ENCODE results near the gene PTPRN2. TPM values are rescaled to one million over a fixed set of nuclear protein-coding genes. Genes with fewer than 3 reads are reported as not detected.

Gene PTPRN2
- total RNA-seq, 1 experiment from 2014 or later: 2.1 TPM

DNA sequence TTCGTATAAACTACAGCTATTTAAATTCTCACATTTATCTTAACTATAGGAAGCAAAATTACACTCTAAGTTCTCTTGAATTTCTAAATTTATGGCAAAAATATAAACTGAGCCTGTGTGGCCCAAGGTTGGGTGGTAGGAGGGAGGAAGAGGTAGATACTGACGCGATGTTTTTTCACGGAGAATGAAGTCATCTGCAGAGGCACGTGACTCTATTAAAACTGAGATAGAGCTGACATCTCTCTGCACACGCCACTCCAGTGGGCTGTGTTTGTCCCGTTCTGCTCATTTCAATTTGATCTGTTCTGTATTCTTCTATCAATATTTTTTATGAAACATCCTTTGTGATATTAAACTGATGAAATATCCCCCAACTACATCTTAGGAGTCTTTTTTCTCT lies 964.1 kb downstream of the PTPRN2 start:
- H4K20me1 ChIP-seq (ENCODE audit: insufficient read depth): no peaks in the 10 kb centered on the region
- H2AFZ ChIP-seq (ENCODE audit: low read depth, low read length, poor library complexity, severe bottlenecking): no peak overlapping the region
- intact Hi-C loops (cut with micrococcal nuclease): no loop called here
- ATAC-seq (no peak), DNase-seq (ENCODE audit: low read depth, low spot score) (no peak)
- no peaks in the 10 kb centered on the region for H3K27me3 ChIP-seq (ENCODE audit: insufficient read depth, low read length)
- no peaks in the 10 kb centered on the region for H3K79me2 ChIP-seq (ENCODE audit: insufficient read depth, low read length)
- no peak overlapping the region for H3K9ac ChIP-seq (ENCODE audit: low read length)
- H3K4me2 ChIP-seq (ENCODE audit: low read length): no peak overlapping the region
- TF ChIP-seq SIN3A (IDR thresholded peaks at IDR 0.05; ENCODE audit: low read depth): no peak
- TF ChIP-seq JUND (IDR thresholded peaks at IDR 0.05): no peak
- no peak for TF ChIP-seq CEBPB (IDR thresholded peaks at IDR 0.05; ENCODE audit: low read depth)
- TF ChIP-seq ELF1 (IDR thresholded peaks at IDR 0.05; ENCODE audit: borderline replicate concordance, low read depth): no peak
- no TSS peak for BruUV-seq (replicated peaks)
- H3K9me2 ChIP-seq (ENCODE audit: insufficient read depth): no peaks in the 10 kb centered on the region
- no peaks in the 10 kb centered on the region for H3K36me3 ChIP-seq (ENCODE audit: control insufficient read depth in 1 of 2, insufficient read depth in 2 of 2, low read length in 2 of 2)
- ChIA-PET POLR2A (no interaction called here), CTCF (no interaction called here), RAD21 (ENCODE audit: low non-redundant PET in 1 of 2, low total read pairs in 2 of 2, uncharacterized antibody in 2 of 2, unreplicated experiment in 2 of 2) (no interaction called here)
- no peak overlapping the region for H3K4me3 ChIP-seq (replicated peaks in 1 of 2; ENCODE audit: low read depth in 1 of 2, low read length in 2 of 2)
- H3K9me3 ChIP-seq (ENCODE audit: control insufficient read depth in 1 of 2, insufficient read depth in 1 of 2, low read depth in 1 of 2, low read length in 2 of 2): no peaks in the 10 kb centered on the region
- no peak overlapping the region for H3K27ac ChIP-seq (ENCODE audit: low read depth, low read length)
- H3K4me1 ChIP-seq (ENCODE audit: control insufficient read depth in 1 of 2, insufficient read depth in 2 of 2, low read length in 2 of 2): no peaks in the 10 kb centered on the region

GRCh38 chr7:157622408-157623205 lies 965.0 kb downstream of the PTPRN2 start:
- H3K27ac ChIP-seq (ENCODE audit: low read depth, low read length): no peak overlapping the region
- no peaks in the 10 kb centered on the region for H3K9me3 ChIP-seq (ENCODE audit: control insufficient read depth in 1 of 2, insufficient read depth in 1 of 2, low read depth in 1 of 2, low read length in 2 of 2)
- TF ChIP-seq POLR2AphosphoS5 (IDR thresholded peaks at IDR 0.05; ENCODE audit: low read depth, low read length) (no peak), CBX3 (IDR thresholded peaks at IDR 0.05; ENCODE audit: low read depth) (no peak), ELF1 (IDR thresholded peaks at IDR 0.05; ENCODE audit: borderline replicate concordance, low read depth) (no peak), SRF (IDR thresholded peaks at IDR 0.05; ENCODE audit: low read depth) (no peak), ZFX (IDR thresholded peaks at IDR 0.05) (no peak)
- no peaks in the 10 kb centered on the region for H3K36me3 ChIP-seq (ENCODE audit: control insufficient read depth in 1 of 2, insufficient read depth in 2 of 2, low read length in 2 of 2)
- POLR2A ChIA-PET: no interaction called here
- intact Hi-C loops (cut with micrococcal nuclease): no loop called here
- RAD21 ChIA-PET (ENCODE audit: low non-redundant PET in 1 of 2, low total read pairs in 2 of 2, uncharacterized antibody in 2 of 2, unreplicated experiment in 2 of 2): no interaction called here
- H4K20me1 ChIP-seq (ENCODE audit: insufficient read depth): no peaks in the 10 kb centered on the region
- no peak overlapping the region for H3K4me2 ChIP-seq (ENCODE audit: low read length)
- no peak overlapping the region for H3K9ac ChIP-seq (ENCODE audit: low read length)
- H3K79me2 ChIP-seq (ENCODE audit: insufficient read depth, low read length): no peaks in the 10 kb centered on the region
- no peaks in the 10 kb centered on the region for H3K4me1 ChIP-seq (ENCODE audit: control insufficient read depth in 1 of 2, insufficient read depth in 2 of 2, low read length in 2 of 2)
- no peak overlapping the region for H2AFZ ChIP-seq (ENCODE audit: low read depth, low read length, poor library complexity, severe bottlenecking)
- CTCF ChIA-PET: no interaction called here
- H3K4me3 ChIP-seq (replicated peaks in 1 of 2; ENCODE audit: low read depth in 1 of 2, low read length in 2 of 2): no peak overlapping the region
- ATAC-seq: no peak
- no TSS peak for BruUV-seq (replicated peaks)
- no peak for DNase-seq (ENCODE audit: low read depth, low spot score)
- no peaks in the 10 kb centered on the region for H3K9me2 ChIP-seq (ENCODE audit: insufficient read depth)
- H3K27me3 ChIP-seq (ENCODE audit: insufficient read depth, low read length): no peaks in the 10 kb centered on the region
